Uterus (tissue), 2 donors: Measurements from ENCODE around the gene KCNRG.

ENCODE experiments used
- POLR2A ChIP-seq, 2 donors: fragments of 450-650 bp; IDR thresholded peaks; one replicate each; pipeline ENCODE4 v1.6.1; 2016; ENCODE audit warnings: antibody characterized with exemption in 2 of 2, mild to moderate bottlenecking in 1 of 2, moderate library complexity in 1 of 2
- TF ChIP-seq, protein P1 (sequence below), 4 experiments: fragments of 200-600 bp in 2 of 4; fragments of 450-650 bp in 2 of 4; sonication (generic) in 2 of 4; IDR thresholded peaks; one replicate each; pipeline ENCODE4 v1.5.1; 2016 to 2019; ENCODE audit warnings: antibody characterized with exemption in 4 of 4, mild to moderate bottlenecking in 2 of 4, moderate library complexity in 1 of 4

DNA sequence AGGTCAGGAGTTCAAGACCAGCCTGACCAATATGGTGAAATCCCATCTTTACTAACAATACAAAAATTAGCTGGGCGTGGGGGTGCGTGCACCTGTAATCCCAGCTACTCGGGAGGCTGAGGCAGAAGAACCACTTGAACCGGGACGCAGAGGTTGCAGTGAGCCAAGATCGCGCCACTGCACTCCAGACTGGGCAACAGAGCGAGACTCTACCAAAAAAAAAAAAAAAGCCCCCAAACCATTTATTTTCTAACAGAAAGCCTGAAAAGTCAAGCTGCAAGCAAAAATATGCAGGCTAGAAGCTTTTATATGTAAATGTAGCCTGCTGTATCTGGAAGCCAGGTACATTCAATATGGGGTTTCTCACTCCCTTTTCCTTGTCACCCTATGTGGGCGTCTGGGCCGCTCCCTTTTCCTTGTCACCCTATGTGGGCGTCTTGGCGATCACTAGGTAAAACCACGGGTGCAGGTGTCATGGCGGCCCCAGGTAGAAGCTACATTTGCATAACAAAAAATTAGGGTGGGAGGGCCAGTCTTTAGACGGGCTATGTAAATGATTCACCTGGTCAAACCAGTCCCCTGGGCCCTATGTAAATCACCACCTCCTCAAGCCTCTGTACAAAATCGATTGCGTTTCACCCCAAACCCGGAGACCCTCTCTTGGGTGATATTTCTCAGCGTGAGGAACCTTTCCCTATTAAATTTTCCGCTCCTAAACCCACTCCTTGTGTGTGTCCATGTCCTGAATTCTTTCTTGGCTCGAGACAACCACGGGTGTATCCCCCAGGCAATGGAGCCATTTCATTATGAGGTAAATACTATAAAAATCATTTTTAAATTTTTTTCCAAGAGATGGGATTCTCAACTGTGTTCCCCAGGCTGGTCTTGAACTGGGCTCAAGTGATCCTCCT lies 16.3 kb upstream of the KCNRG start:
- TF ChIP-seq, protein P1, sequence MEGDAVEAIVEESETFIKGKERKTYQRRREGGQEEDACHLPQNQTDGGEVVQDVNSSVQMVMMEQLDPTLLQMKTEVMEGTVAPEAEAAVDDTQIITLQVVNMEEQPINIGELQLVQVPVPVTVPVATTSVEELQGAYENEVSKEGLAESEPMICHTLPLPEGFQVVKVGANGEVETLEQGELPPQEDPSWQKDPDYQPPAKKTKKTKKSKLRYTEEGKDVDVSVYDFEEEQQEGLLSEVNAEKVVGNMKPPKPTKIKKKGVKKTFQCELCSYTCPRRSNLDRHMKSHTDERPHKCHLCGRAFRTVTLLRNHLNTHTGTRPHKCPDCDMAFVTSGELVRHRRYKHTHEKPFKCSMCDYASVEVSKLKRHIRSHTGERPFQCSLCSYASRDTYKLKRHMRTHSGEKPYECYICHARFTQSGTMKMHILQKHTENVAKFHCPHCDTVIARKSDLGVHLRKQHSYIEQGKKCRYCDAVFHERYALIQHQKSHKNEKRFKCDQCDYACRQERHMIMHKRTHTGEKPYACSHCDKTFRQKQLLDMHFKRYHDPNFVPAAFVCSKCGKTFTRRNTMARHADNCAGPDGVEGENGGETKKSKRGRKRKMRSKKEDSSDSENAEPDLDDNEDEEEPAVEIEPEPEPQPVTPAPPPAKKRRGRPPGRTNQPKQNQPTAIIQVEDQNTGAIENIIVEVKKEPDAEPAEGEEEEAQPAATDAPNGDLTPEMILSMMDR (IDR thresholded peaks at IDR 0.05): no peak
- TF ChIP-seq POLR2A (IDR thresholded peaks at IDR 0.05): no peak
